Muscle layer of duodenum (tissue), 2 donors: ENCODE measurements around the gene RELN.

ENCODE experiments used
- H3K27ac ChIP-seq: one replicate; pipeline ENCODE4 v1.7.0; 2013; ENCODE audit warnings: mild to moderate bottlenecking, low read length
- H3K27me3 ChIP-seq: one replicate; pipeline ENCODE4 v1.7.0; 2013; ENCODE audit warnings: low read depth, mild to moderate bottlenecking, control low read depth, low read length
- H3K36me3 ChIP-seq, 2 donors: one replicate each; pipeline ENCODE4 v1.7.0; 2013; ENCODE audit warnings: low read length in 2 of 2, control low read depth in 1 of 2, mild to moderate bottlenecking in 1 of 2; ENCODE audit not compliant: insufficient read depth in 2 of 2, control insufficient read depth in 1 of 2
- H3K4me1 ChIP-seq, 2 donors: one replicate each; pipeline ENCODE4 v1.7.0; 2013; ENCODE audit warnings: low read length in 2 of 2, mild to moderate bottlenecking in 2 of 2, control low read depth in 1 of 2, moderate library complexity in 1 of 2; ENCODE audit not compliant: insufficient read depth in 2 of 2, control insufficient read depth in 1 of 2
- H3K4me3 ChIP-seq, 2 donors: one replicate each; pipeline ENCODE4 v1.7.0; 2013; ENCODE audit warnings: low read length in 2 of 2, low read depth in 1 of 2, mild to moderate bottlenecking in 1 of 2
- H3K9me3 ChIP-seq, 2 donors: one replicate each; pipeline ENCODE4 v1.7.0; 2013; ENCODE audit warnings: low read length in 2 of 2, control low read depth in 1 of 2, mild to moderate bottlenecking in 1 of 2; ENCODE audit not compliant: control insufficient read depth in 1 of 2
- donor health status: healthy.

The RELN gene

DNA sequence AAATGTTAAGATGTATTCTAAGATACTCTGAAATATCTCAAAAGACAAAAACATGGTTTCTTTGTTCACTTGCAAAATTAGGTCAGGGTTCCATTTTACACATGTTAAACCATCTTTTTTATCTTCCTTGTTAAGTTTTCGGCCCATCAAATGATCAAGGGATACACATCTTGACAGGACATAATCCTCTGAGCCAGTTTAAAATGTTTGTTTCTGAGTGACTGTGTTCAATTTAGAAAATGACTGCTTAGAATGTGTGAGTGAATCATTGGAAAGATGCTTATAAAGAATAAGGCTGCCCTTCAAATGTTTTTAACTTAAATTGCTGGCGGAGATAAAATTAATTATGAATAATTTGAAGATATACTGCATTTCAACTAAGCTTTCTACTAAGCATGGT, 447.5 kb downstream of the RELN start:
- Histone ChIP-seq H3K9me3 (no peaks in the 10 kb centered on the region), H3K4me1 (no peaks in the 10 kb centered on the region), H3K36me3 (no peaks in the 10 kb centered on the region), H3K27ac (no peak overlapping the region), H3K27me3 (no peaks in the 10 kb centered on the region), H3K4me3 (no peak overlapping the region)

DNA sequence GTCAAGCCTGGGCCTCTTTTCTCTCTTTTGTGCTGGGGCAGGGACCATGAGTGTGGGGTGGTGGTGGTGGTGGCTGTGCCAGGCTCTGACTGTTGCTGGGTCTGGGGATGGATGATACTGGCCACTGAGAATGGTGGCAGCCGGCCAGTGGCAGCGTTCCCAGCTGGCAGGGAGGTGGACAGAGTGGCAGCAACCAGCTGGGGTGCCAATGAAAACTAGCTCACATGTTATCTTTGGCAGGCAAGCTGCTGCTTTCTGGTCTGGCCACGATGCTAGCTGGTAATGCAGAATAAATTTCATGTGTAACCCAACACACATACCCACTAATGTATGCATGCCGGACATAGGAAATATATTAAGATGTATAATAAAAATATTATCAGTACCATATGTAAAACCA, 448.4 kb downstream of the RELN start:
- Histone ChIP-seq H3K27ac (no peak overlapping the region), H3K36me3 (no peaks in the 10 kb centered on the region), H3K27me3 (no peaks in the 10 kb centered on the region), H3K4me3 (no peak overlapping the region), H3K4me1 (no peaks in the 10 kb centered on the region), H3K9me3 (no peaks in the 10 kb centered on the region)

DNA sequence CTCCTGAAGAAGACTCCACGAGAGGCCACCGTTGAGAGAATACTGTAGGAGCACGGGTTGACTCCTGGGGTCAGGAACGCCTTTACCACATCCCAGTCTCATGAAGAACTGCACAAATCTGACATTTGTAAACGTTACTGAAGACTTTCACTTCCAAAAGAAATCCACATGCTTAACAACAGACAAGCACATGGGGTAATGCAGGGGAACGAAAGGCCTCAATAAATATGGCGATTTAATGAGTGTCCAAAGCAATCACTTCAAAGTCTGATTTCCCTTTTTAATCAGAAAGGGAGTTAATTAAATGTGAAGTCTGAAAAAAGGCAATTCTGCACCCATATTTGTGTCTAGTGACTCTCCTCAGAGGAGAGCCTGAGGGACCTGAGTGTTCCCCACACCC, 449.1 kb downstream of the RELN start:
- Histone ChIP-seq H3K27me3 (no peaks in the 10 kb centered on the region), H3K27ac (no peak overlapping the region), H3K4me3 (no peak overlapping the region), H3K9me3 (no peaks in the 10 kb centered on the region), H3K36me3 (no peaks in the 10 kb centered on the region), H3K4me1 (no peaks in the 10 kb centered on the region)

DNA sequence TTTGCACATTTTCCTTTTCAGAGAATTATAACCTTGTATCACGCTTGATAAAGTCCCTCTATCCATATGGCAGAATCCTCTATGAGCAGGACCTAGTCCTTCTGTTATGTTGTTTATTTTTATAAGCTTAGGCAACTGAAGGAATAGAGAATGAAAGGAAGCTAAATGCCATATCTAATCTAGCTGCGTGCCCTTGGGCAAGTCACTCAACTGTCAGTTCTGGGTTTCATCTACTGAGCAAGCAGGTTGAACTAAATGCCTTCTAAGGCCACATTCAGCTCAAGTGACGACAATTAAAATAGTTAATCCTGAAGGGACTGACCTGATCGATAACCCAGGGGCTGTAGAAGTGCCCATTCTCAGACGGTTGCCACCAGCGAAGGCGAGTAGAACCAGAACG, 449.6 kb downstream of the RELN start:
- no peaks in the 10 kb centered on the region for H3K36me3 ChIP-seq
- no peaks in the 10 kb centered on the region for H3K9me3 ChIP-seq
- H3K27ac ChIP-seq = no peak overlapping the region
- no peaks in the 10 kb centered on the region for H3K4me1 ChIP-seq
- H3K4me3 ChIP-seq = no peak overlapping the region
- no peaks in the 10 kb centered on the region for H3K27me3 ChIP-seq

DNA sequence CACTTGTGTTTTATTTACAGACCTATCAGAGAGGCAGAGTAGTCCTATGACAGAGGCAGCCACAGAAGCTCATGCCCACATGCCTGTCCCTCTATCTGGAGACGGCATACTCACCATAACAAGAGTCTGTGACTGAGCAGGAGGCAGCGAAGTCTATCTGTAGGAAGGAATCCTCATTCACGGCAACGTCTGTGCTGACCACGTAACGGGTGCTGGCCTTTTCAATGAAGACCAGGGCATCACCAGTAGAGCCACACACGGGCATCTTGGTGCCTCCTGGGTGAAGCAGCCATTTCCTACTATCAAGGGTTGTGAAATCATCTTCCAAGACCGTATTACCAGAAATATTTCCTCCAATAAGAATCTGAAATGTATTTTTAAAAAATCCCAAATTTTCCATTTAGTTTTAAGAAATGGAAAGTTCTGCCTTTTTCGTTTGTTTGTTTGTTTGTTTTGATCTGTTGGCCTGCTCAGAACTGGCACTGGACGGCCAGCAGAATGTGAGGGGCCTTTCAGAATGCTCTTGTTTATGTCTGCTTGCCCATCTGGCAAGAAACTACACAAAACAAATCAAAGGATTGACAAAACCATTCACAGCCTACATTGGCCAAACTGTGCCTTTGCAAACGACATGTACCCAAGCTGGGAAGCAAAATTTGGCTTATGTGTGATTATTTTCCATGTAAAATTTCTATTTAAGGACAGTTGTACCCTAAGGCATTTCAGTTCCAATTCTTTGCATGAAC, 450.3 kb downstream of the RELN start:
- Histone ChIP-seq H3K36me3 (no peaks in the 10 kb centered on the region), H3K27ac (no peak overlapping the region), H3K27me3 (no peaks in the 10 kb centered on the region), H3K4me3 (no peak overlapping the region), H3K4me1 (no peaks in the 10 kb centered on the region), H3K9me3 (no peaks in the 10 kb centered on the region)

- Histone ChIP-seq H3K27me3 (no peaks in the 10 kb centered on the region), H3K27ac (no peak overlapping the region), H3K4me1 (no peaks in the 10 kb centered on the region), H3K36me3 (no peaks in the 10 kb centered on the region), H3K9me3 (no peaks in the 10 kb centered on the region), H3K4me3 (no peak overlapping the region)
Measured at GRCh38 chr7:103533761-103534160, 455.7 kb downstream of the RELN start.

DNA sequence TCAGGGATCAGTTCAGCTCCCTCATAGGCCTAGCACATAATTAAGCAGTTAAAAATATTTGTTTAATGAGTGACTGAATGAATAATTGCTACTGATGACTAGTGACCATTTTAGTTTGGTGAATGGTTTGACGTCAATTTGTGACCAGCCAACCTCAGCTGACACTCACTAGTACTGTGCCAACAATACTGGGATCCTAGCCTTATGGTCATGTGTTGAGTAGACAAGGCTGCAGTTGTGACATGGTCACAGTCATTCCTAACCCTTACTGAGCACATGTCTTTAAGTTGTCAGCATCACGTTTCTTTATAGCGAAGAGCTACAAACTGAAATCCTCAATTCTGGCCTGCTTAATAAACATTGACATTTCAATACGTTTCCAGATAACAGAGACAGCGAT, 456.5 kb downstream of the RELN start:
- no peak overlapping the region for H3K27ac ChIP-seq

GRCh38 chr7:103528152-103528551, 461.3 kb downstream of the RELN start:
- Histone ChIP-seq H3K4me1 (no peaks in the 10 kb centered on the region), H3K4me3 (no peak overlapping the region), H3K27ac (no peak overlapping the region), H3K36me3 (no peaks in the 10 kb centered on the region), H3K9me3 (no peaks in the 10 kb centered on the region), H3K27me3 (no peaks in the 10 kb centered on the region)

More for the DNA sequence above, 456.5 kb downstream of the RELN start:
- Histone ChIP-seq H3K4me3 (no peak overlapping the region), H3K4me1 (no peaks in the 10 kb centered on the region), H3K36me3 (no peaks in the 10 kb centered on the region), H3K9me3 (no peaks in the 10 kb centered on the region), H3K27me3 (no peaks in the 10 kb centered on the region)

GRCh38 chr7:103525937-103526336, 463.5 kb downstream of the RELN start:
- H3K36me3 ChIP-seq = no peaks in the 10 kb centered on the region
- no peak overlapping the region for H3K4me3 ChIP-seq
- H3K27ac ChIP-seq = no peak overlapping the region
- no peaks in the 10 kb centered on the region for H3K4me1 ChIP-seq
- H3K27me3 ChIP-seq = no peaks in the 10 kb centered on the region
- no peaks in the 10 kb centered on the region for H3K9me3 ChIP-seq

DNA sequence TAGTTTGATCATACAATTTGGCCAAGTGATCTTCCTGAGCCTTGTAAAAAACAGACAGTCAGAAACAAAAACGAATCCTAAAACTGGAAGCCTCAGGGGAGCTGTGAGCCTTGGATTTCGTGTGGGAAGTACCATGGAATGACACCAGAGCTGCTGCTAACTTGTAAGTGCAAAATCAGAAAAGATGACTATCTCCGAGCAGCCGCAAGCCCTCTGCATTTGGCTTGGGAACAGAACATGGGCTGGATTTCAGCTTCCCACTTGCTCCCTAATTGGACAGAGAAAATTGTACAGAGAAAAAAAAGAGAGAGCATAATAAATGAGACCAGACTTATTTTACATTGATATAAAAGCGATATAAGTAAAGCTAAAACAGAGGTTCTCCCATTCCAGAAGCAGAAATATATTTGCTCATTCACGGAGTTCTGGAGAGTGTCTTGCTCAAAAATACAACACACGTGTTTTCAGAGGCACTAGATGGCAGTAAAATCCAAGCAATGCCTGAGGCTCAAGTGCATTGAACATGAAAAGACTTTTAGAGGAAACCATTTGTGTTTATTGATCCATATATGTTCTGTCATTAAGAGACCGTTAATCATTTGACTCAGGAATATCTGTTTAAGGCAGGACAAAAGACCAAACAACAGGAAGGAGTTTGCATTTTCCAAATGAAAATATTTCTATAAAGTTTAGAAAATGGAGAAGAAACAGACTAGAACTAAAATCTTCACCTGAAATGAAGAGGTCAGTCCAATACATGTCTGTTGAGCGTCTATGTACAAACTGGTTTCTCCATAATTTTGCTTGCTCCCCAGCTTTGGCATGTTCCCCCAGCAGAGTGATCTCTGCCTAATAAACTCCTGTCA, 465.2 kb downstream of the RELN start:
- Histone ChIP-seq H3K27me3 (no peaks in the 10 kb centered on the region), H3K27ac (no peak overlapping the region), H3K36me3 (no peaks in the 10 kb centered on the region), H3K4me3 (no peak overlapping the region), H3K4me1 (no peaks in the 10 kb centered on the region), H3K9me3 (no peaks in the 10 kb centered on the region)

DNA sequence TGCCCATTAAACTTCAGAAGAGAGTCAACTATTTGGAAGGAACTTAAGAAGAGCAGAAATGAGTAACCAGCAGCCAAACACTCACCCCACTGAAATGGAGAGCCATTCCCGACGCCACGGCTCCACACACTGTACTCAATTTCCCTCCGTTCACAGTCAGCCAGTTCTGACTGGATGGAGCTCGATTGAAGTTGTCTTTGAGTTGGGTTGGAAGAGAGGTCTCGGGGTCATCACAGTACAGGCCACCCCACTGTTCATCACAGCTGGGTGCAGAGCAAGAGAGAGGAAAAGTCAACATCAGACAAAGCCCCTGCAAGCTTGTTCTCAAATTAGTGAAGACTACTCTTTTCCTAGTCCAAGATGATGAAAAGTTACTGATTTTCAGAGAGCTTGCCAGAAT, 467.5 kb downstream of the RELN start:
- Histone ChIP-seq H3K4me1 (no peaks in the 10 kb centered on the region), H3K36me3 (no peaks in the 10 kb centered on the region), H3K27me3 (no peaks in the 10 kb centered on the region), H3K4me3 (no peak overlapping the region), H3K27ac (no peak overlapping the region), H3K9me3 (no peaks in the 10 kb centered on the region)
